GM04504 (cell line): ENCODE data around the gene CHRNA1.

ENCODE experiments used
- DNase-seq: peaks from one replicate; pipeline ENCODE4 v3.0.0-alpha.2; 2012; ENCODE audit warnings: low read depth

The CHRNA1 gene

GRCh38 chr2:174760845-174761473 is 3.3 kb downstream of the CHRNA1 start:
- DNase-seq: no peak

- DNase-seq: no peak
These were observed 4.7 kb downstream of the CHRNA1 start for GRCh38 chr2:174759381-174760065.

- DNase-seq: no peak
These were observed 7.5 kb downstream of the CHRNA1 start for GRCh38 chr2:174756743-174757142.

GRCh38 chr2:174753038-174753633 is 11.1 kb downstream of the CHRNA1 start:
- DNase-seq: no peak

GRCh38 chr2:174752403-174753037 is 11.8 kb downstream of the CHRNA1 start:
- no peak for DNase-seq

GRCh38 chr2:174750923-174751441 is 13.3 kb downstream of the CHRNA1 start:
- DNase-seq: no peak

GRCh38 chr2:174749793-174750192 is 14.5 kb downstream of the CHRNA1 start:
- DNase-seq: no peak

- DNase-seq: no peak
These were observed 15.3 kb downstream of the CHRNA1 start for GRCh38 chr2:174748948-174749347.

GRCh38 chr2:174745142-174745541 is 19.1 kb downstream of the CHRNA1 start:
- no peak for DNase-seq

GRCh38 chr2:174744111-174744510 is 20.2 kb downstream of the CHRNA1 start:
- no peak for DNase-seq

- no peak for DNase-seq
These were observed 23.6 kb downstream of the CHRNA1 start for GRCh38 chr2:174740721-174741120.

GRCh38 chr2:174738841-174739240 is 25.4 kb downstream of the CHRNA1 start:
- no peak for DNase-seq

GRCh38 chr2:174731546-174731945 is 32.7 kb downstream of the CHRNA1 start:
- no peak for DNase-seq

- no peak for DNase-seq
These were observed 33.6 kb downstream of the CHRNA1 start for GRCh38 chr2:174730698-174731018.

- DNase-seq: no peak
These were observed 34.2 kb downstream of the CHRNA1 start for GRCh38 chr2:174729797-174730697.

GRCh38 chr2:174728096-174728495 is 36.2 kb downstream of the CHRNA1 start:
- DNase-seq: no peak

GRCh38 chr2:174726212-174726611 is 38.1 kb downstream of the CHRNA1 start:
- no peak for DNase-seq

GRCh38 chr2:174722942-174723592 is 41.2 kb downstream of the CHRNA1 start:
- DNase-seq: no peak

GRCh38 chr2:174719016-174719415 is 45.3 kb downstream of the CHRNA1 start:
- DNase-seq: no peak

GRCh38 chr2:174718591-174718990 is 45.7 kb downstream of the CHRNA1 start:
- no peak for DNase-seq

- DNase-seq: no peak
These were observed 46.4 kb downstream of the CHRNA1 start for GRCh38 chr2:174717916-174718315.
